HG03460 (cell line): ENCODE results near the gene PLCB2.

Source experiments
- ATAC-seq: cut with Tn5 transposase; IDR thresholded peaks from one replicate; pipeline ENCODE4 v1.9.1; 2021; ENCODE audit not compliant: unreplicated experiment

PLCB2 gene

GRCh38 chr15:40252141-40252437 is 55.6 kb downstream of the PLCB2 start:
- no peak for ATAC-seq

GRCh38 chr15:40251486-40252140 is 56.1 kb downstream of the PLCB2 start:
- ATAC-seq = no peak

- no peak for ATAC-seq
Observed at GRCh38 chr15:40250771-40251483, 56.8 kb downstream of the PLCB2 start.

GRCh38 chr15:40250304-40250656 is 57.5 kb downstream of the PLCB2 start:
- ATAC-seq = no peak

DNA sequence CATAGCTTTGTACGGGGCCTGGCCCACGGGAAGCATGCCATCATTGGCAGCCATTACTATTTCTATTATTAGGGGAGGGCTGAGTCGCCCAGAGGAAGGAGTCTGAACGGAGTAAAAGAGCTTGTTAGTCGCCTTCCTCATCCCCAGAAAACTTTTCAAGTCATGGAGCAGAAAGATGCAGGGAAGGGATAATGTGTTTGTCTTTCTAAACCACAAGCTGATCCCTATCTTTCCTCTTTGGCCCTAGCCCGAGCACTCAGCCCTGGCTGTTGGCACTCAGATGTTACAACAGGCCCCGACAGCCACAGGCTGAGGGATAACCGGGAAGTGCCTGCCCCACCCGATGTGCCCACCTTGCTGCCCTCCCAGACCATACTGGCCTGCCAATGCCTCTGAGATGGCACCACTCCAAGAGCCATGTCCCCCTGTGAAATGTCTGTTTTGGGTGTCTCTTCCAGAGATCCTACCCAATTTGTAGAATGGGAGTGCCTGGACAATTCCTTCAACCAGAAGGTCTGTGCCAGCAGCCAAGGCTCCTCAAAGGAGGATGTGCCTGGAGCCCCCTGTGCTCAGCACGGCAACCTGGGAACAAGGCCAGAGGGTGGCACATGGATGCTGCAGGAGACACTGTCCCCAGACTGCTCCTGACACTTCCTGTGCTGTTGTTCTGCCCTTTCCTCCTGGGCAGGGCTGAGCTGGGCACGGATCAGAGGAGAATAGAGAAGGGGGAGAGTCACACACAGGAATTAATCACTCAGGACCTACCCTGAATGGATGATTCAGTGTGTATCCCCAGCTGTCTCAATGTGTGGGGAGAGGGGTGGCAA is 58.0 kb downstream of the PLCB2 start:
- no peak for ATAC-seq

GRCh38 chr15:40248006-40248783 is 59.5 kb downstream of the PLCB2 start:
- no peak for ATAC-seq

DNA sequence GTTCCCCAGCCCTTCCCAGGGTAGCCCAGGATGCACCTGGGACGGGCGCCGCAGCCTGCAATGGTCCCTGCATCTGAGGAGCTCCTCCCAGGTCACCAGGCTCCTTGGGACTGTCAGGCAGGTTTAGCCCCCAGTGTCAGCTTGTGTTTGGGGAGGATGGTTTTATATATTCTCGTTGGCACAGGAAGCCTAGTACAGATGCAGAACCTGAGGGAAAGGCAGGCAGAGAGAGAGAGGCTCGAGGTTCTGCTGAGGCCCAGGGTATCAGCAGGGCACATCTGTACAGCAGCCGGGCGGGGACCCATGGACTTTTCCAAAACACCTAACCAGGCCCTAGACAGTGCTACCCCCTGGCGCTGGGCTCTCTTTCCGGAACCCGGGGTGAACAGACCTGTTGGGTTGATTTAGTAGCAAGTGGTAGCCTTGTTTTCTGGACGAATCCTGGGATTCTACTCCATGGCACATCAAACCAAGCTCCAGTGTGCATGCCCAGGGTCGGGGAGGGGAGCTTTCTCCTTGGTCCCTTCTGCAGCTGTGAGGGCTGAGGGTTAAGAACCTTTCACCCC is 60.2 kb downstream of the PLCB2 start:
- ATAC-seq = no peak

- no peak for ATAC-seq
Observed at GRCh38 chr15:40246496-40247280, 61.0 kb downstream of the PLCB2 start.

DNA sequence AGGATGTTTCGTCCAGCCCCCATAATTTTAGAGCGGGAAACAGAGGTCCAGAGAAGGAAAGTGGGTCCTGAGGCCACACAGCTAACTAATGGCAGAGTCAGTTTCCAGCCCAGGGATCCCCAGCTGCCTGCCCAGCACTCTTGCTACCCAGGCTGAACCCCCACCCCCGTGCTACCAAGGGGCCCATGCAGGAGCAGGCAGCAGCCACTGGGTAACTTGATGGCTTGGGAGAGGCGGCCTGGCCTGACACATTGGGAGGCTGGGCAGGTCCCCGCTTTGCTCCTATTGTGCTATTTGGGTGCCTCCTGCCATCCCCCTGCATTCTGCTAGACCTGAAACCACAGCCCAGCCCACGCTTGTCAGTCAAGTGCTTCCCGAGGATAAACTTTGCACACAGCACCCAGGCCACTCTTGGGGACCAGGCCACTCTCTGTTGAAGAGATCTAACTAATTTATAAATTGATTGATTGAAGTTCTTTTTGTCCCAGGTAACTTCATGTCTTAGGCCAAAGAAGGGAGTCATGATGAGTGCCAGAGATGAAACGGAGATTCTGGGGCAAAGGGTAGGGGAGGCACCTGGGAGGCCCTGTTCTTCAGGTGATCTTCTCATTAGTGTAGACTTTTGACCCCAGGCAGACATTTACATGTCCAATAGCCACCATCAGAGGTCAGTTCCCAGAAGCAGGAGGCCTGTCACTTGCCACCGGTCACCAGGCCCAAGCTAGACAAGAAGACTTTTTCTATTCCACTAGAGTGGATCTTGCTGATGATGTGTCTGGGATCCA is 61.9 kb downstream of the PLCB2 start:
- ATAC-seq = no peak

GRCh38 chr15:40244961-40245523 is 62.7 kb downstream of the PLCB2 start:
- no peak for ATAC-seq

- no peak for ATAC-seq
Observed at GRCh38 chr15:40243126-40243810, 64.5 kb downstream of the PLCB2 start.

GRCh38 chr15:40242601-40243000 is 65.1 kb downstream of the PLCB2 start:
- no peak for ATAC-seq

- no peak for ATAC-seq
Observed at GRCh38 chr15:40242213-40242599, 65.5 kb downstream of the PLCB2 start.

DNA sequence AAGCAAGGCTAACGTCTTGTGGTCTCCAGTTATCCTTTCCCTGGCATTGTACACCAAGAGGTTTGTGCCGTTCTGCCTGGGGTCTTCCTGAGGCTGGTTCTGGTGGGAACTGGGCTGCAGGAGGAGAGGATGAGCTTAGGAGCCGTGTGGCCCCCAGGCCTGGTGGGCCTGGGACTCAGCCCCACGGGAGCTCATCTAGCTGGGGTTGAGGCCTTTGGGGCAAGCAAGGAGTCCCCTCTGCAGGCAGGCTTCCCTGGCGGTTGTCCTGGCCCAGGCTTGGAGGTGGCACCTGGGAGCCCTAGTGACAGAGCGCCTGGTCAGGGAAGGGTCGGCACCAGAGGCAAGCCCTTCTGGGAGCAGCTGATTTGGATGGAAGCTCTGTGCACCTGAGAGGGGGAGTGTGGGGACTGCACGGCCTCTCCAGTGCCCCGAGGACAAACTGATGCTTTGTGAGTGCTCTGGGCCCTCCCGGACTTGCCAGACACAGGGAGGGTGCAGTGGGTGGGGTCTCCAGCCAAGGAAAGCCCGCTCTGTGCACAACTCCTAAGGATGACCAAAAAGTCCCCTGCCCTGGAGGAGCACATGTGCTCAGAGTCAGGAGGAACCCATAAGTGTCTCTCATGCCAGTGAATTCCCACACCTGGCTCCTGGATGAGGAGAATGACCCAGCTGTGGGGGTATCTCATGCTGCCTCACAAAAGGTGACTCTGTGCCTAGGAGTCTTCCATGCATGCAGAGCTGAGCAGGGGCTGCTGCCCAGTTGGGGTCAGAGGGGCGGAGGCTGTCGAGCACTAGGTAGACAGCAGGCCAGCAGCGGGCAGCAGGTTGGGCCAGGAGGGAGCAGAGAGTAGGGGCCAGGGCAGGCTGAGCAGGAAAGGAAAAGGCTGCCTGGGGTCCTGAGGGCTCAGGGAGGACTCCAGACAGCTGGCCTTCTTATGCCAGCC is 66.2 kb downstream of the PLCB2 start:
- no peak for ATAC-seq

GRCh38 chr15:40240619-40241221 is 67.0 kb downstream of the PLCB2 start:
- no peak for ATAC-seq

DNA sequence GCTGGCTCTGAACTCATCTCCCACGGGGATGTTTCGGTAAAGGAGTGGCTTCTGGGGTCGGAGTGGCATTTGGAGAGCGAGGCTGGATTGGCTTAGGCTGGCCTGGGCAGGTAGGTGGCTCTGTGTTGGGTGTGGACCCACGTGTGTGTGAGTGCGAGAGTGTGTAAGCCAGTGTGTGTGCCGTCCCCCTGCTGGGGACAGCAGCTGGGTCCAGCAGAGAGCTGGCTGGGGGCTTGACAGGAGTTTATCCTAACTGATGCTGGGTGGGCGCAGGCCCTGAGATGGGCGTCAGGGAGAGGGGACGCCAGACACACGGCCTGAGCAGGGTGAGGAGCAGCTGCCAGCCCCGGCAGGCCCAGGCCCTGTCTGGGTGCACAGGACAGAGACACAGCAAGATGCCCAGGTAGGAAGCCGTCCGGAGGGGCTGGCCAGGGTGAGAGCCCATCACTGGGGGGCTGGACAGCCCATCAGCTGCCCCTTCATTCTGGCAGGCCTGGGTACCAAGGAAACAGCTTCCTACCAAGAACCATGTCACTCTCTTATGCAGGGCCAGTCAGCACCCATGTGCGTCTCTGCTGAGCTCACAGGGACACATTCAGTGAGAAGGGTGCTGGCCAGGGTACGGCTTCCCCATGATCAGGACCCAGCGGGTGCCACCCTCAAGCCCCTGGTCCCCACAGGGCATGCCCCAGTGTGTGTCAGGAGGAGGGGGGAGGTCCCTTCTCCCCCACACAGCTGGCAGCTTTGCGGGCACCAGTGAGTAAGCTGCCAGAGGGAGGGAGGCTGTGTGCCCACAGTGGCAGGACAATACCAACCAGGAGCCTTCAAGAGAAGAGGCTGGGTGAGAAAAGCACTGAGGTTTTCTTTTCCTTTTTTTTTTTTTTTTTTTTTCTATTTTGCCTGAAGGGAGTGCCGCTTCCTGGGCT is 67.8 kb downstream of the PLCB2 start:
- no peak for ATAC-seq
